ENCODE measurements around the gene KIF16B. TPM values are rescaled to one million over a fixed set of nuclear protein-coding genes. Genes with fewer than 3 reads are reported as not detected.

Gene KIF16B
- total and polyA plus RNA-seq, 2 of the 13 experiments (the other 11 are each of a cell fraction or from before 2014, with no cell fraction given), result 6.9 to 18.0 TPM

DNA sequence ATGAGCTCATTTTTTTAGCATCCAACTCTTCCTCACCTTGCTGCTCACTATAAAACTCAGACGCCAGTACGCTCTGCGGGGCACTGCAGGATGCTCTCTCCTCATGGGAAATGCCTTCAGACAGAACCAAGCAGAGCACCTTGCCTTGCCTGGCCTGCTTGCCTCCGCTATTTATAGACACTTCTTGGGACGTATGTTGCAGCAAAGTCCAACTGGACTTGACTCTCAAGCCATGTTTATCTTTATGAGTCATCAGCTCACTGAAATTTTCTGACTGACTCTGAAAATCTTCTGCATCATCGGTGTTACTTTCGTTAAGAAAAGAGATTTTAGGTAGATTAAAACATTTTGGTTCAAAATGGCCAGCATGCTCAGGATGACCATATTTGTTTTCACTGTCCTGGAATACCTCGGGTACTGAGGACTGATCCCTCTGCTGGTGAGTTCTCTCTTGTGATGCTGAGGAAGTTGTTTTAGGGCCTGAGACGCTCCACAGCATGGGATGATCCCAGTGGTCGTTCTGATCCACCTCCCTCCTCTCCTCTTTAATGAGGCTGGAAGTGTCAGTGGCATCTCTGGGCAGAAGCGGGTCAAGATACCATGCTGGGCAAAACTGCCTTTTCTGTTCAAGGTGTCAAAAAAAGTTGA lies 204.5 kb downstream of the KIF16B start (continued):
- TF ChIP-seq EEA1 (CRISPR knock-in tag; IDR thresholded peaks at IDR 0.05; ENCODE audit: borderline replicate concordance) (no peak), THAP11 (CRISPR knock-in tag; IDR thresholded peaks at IDR 0.05) (peak; percentile 19; the same call in 1 of the 2 replicates), GATAD2A (CRISPR knock-in tag; IDR thresholded peaks at IDR 0.05) (peak; percentile 60; the same call in 1 of the 2 replicates), CEBPB (IDR thresholded peaks at IDR 0.05; ENCODE audit: borderline replicate concordance, low read depth, low read length) (peak; percentile 10; the same call in 1 of the 2 replicates), FOXK1 (CRISPR knock-in tag; IDR thresholded peaks at IDR 0.05; ENCODE audit: borderline replicate concordance, low read depth) (peak; percentile 53; the same call in 1 of the 2 replicates), FOXA3 (CRISPR knock-in tag; IDR thresholded peaks at IDR 0.05) (peak; percentile 96), BCL6 (CRISPR knock-in tag; IDR thresholded peaks at IDR 0.05) (0 out of 2 replicates have a peak, but pooled peaks have one; percentile 27)
- TF ChIP-seq, protein P1, sequence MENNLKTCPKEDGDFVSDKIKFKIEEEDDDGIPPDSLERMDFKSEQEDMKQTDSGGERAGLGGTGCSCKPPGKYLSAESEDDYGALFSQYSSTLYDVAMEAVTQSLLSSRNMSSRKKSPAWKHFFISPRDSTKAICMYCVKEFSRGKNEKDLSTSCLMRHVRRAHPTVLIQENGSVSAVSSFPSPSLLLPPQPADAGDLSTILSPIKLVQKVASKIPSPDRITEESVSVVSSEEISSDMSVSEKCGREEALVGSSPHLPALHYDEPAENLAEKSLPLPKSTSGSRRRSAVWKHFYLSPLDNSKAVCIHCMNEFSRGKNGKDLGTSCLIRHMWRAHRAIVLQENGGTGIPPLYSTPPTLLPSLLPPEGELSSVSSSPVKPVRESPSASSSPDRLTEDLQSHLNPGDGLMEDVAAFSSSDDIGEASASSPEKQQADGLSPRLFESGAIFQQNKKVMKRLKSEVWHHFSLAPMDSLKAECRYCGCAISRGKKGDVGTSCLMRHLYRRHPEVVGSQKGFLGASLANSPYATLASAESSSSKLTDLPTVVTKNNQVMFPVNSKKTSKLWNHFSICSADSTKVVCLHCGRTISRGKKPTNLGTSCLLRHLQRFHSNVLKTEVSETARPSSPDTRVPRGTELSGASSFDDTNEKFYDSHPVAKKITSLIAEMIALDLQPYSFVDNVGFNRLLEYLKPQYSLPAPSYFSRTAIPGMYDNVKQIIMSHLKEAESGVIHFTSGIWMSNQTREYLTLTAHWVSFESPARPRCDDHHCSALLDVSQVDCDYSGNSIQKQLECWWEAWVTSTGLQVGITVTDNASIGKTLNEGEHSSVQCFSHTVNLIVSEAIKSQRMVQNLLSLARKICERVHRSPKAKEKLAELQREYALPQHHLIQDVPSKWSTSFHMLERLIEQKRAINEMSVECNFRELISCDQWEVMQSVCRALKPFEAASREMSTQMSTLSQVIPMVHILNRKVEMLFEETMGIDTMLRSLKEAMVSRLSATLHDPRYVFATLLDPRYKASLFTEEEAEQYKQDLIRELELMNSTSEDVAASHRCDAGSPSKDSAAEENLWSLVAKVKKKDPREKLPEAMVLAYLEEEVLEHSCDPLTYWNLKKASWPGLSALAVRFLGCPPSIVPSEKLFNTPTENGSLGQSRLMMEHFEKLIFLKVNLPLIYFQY (CRISPR knock-in tag; IDR thresholded peaks at IDR 0.05; ENCODE audit: borderline replicate concordance), result 0 out of 2 replicates have a peak, but pooled peaks have one; percentile 46
- TF ChIP-seq, protein P2, sequence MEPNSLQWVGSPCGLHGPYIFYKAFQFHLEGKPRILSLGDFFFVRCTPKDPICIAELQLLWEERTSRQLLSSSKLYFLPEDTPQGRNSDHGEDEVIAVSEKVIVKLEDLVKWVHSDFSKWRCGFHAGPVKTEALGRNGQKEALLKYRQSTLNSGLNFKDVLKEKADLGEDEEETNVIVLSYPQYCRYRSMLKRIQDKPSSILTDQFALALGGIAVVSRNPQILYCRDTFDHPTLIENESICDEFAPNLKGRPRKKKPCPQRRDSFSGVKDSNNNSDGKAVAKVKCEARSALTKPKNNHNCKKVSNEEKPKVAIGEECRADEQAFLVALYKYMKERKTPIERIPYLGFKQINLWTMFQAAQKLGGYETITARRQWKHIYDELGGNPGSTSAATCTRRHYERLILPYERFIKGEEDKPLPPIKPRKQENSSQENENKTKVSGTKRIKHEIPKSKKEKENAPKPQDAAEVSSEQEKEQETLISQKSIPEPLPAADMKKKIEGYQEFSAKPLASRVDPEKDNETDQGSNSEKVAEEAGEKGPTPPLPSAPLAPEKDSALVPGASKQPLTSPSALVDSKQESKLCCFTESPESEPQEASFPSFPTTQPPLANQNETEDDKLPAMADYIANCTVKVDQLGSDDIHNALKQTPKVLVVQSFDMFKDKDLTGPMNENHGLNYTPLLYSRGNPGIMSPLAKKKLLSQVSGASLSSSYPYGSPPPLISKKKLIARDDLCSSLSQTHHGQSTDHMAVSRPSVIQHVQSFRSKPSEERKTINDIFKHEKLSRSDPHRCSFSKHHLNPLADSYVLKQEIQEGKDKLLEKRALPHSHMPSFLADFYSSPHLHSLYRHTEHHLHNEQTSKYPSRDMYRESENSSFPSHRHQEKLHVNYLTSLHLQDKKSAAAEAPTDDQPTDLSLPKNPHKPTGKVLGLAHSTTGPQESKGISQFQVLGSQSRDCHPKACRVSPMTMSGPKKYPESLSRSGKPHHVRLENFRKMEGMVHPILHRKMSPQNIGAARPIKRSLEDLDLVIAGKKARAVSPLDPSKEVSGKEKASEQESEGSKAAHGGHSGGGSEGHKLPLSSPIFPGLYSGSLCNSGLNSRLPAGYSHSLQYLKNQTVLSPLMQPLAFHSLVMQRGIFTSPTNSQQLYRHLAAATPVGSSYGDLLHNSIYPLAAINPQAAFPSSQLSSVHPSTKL (CRISPR knock-in tag; IDR thresholded peaks at IDR 0.05), result peak; percentile 79
